Neural cell (in vitro differentiated cells): ENCODE results near the gene LARP6. TPM values are rescaled to one million over a fixed set of nuclear protein-coding genes. Genes with fewer than 3 reads are reported as not detected.

ENCODE experiments used
- H2AFZ ChIP-seq: fragments of 200-600, 300-800 bp; sonication (generic), shearing (Covaris generic); 2 replicates; pipeline ENCODE4 v1.6.0; 2014; ENCODE audit warnings: low read depth, mild to moderate bottlenecking, antibody characterized with exemption, low read length, moderate library complexity
- H3F3A ChIP-seq: fragments of 200-600 bp; shearing (Covaris generic); 2 replicates; pipeline ENCODE4 v1.6.1; 2016; ENCODE audit warnings: mild to moderate bottlenecking, moderate library complexity, mixed read lengths, antibody characterized with exemption, low read length; ENCODE audit not compliant: insufficient read depth, poor library complexity, severe bottlenecking
- H3K27ac ChIP-seq: fragments of 200-600, 300-800 bp; sonication (generic), shearing (Covaris generic); 2 replicates; pipeline ENCODE4 v1.5.1; 2014; ENCODE audit warnings: mild to moderate bottlenecking, low read length, moderate library complexity
- H3K27me3 ChIP-seq: fragments of 300-800, 200-600 bp; sonication (generic), shearing (Covaris generic); 2 replicates; pipeline ENCODE4 v1.6.0; 2014; ENCODE audit warnings: mild to moderate bottlenecking, low read depth, low read length, moderate library complexity; ENCODE audit not compliant: insufficient read depth
- H3K36me3 ChIP-seq: fragments of 300-800, 200-600 bp; sonication (generic), shearing (Covaris generic); 2 replicates; pipeline ENCODE4 v1.5.1; 2014; ENCODE audit warnings: mild to moderate bottlenecking, antibody characterized with exemption, low read length, moderate library complexity; ENCODE audit not compliant: insufficient read depth
- H3K4me2 ChIP-seq: fragments of 300-800, 200-600 bp; sonication (generic), shearing (Covaris generic); 2 replicates; pipeline ENCODE4 v1.6.0; 2014; ENCODE audit warnings: mild to moderate bottlenecking, low read length
- H3K4me3 ChIP-seq: fragments of 300-800, 200-600 bp; sonication (generic), shearing (Covaris generic); 2 replicates; pipeline ENCODE4 v1.5.1; 2014; ENCODE audit warnings: mild to moderate bottlenecking, low read length, moderate library complexity
- H3K79me2 ChIP-seq: fragments of 200-600 bp; shearing (Covaris generic); replicated peaks from 2 replicates; pipeline ENCODE4 v1.6.0; 2014; ENCODE audit warnings: mild to moderate bottlenecking, low read length, moderate library complexity; ENCODE audit not compliant: insufficient read depth
- H3K9ac ChIP-seq: fragments of 300-800, 200-600 bp; sonication (generic), shearing (Covaris generic); 2 replicates; pipeline ENCODE4 v1.6.1; 2016; ENCODE audit warnings: mild to moderate bottlenecking, low read length, mixed read lengths
- H3K9me2 ChIP-seq: fragments of 200-600 bp; shearing (Covaris generic); 2 replicates; pipeline ENCODE4 v1.6.1; 2016; ENCODE audit warnings: mild to moderate bottlenecking, low read length, mixed read lengths; ENCODE audit not compliant: insufficient read depth
- H3K9me3 ChIP-seq: fragments of 200-600, 300-800 bp; sonication (generic), shearing (Covaris generic); 2 replicates; pipeline ENCODE4 v1.6.1; 2016; ENCODE audit warnings: mild to moderate bottlenecking, mixed run types, low read length, moderate library complexity, mixed read lengths
- H4K20me1 ChIP-seq: fragments of 200-600 bp; shearing (Covaris generic); 2 replicates; pipeline ENCODE4 v1.6.1; 2016; ENCODE audit warnings: mild to moderate bottlenecking, mixed run types; ENCODE audit not compliant: insufficient read depth
- EP300 ChIP-seq: fragments of 450-650 bp; conservative IDR thresholded peaks from 2 replicates; pipeline ENCODE4 v1.6.1; 2014; ENCODE audit warnings: antibody characterized with exemption, mild to moderate bottlenecking, moderate library complexity; ENCODE audit not compliant: poor library complexity, severe bottlenecking
- EZH2 ChIP-seq: fragments of 200-600, 300-800 bp; shearing (Covaris generic), sonication (generic); IDR thresholded peaks from 2 replicates; pipeline ENCODE4 v1.6.1; 2014; ENCODE audit warnings: antibody characterized with exemption, low read length, borderline replicate concordance, mild to moderate bottlenecking; ENCODE audit not compliant: insufficient read depth, poor library complexity, severe bottlenecking
- MXI1 ChIP-seq: fragments of 450-650 bp; conservative IDR thresholded peaks from 2 replicates; pipeline ENCODE4 v1.6.1; 2014; ENCODE audit warnings: antibody characterized with exemption, mild to moderate bottlenecking; ENCODE audit not compliant: poor library complexity, severe bottlenecking
- POLR2AphosphoS5 ChIP-seq: IDR thresholded peaks from 2 replicates; pipeline ENCODE4 v1.6.1; 2012
- RAD21 ChIP-seq: fragments of 450-650 bp; conservative IDR thresholded peaks from 2 replicates; pipeline ENCODE4 v1.6.1; 2014; ENCODE audit warnings: antibody characterized with exemption, mild to moderate bottlenecking, moderate library complexity
- SMC3 ChIP-seq: fragments of 450-650 bp; conservative IDR thresholded peaks from 2 replicates; pipeline ENCODE4 v1.6.1; 2014; ENCODE audit warnings: antibody characterized with exemption, mild to moderate bottlenecking, moderate library complexity; ENCODE audit not compliant: poor library complexity
- TAF1 ChIP-seq: IDR thresholded peaks from 2 replicates; pipeline ENCODE4 v1.6.1; 2012; ENCODE audit warnings: low read depth
- polyA plus RNA-seq: library from polyadenylated mRNA; depleted of rRNA; stranded (reverse); fragments of >200 nt; gene quantifications from 2 replicates; pipeline ENCODE4 v1.2.3, GENCODE V29; 2014
- TF ChIP-seq, protein P1 (sequence below): IDR thresholded peaks from 2 replicates; pipeline ENCODE4 v1.6.1; 2012; ENCODE audit warnings: borderline replicate concordance
- TF ChIP-seq, protein P2 (sequence below): fragments of 450-650 bp; IDR thresholded peaks from 2 replicates; pipeline ENCODE4 v1.5.1; 2014; ENCODE audit warnings: antibody characterized with exemption, mild to moderate bottlenecking, moderate library complexity; ENCODE audit not compliant: poor library complexity, severe bottlenecking

Gene LARP6
- polyA plus RNA-seq, 1 donor from 2014 or later: 20.4 TPM

DNA sequence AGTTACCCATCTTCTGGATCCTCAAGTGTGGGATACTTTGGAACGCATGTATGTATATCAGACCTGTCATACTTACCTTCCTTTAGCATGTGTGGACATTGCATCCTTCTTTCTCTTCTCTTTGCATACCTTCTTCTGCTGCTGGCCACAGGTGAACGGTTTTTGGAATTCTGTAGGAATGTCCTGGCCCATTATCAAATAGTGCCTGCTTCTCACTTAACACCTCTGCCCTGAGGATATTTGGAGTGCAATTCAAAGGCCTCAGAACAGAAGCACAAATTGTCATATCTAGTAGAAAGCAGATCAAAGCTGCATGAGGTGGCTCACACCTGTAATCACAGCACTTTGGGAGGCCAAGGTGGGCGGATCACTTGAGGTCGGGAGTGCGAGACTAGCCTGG, 56.5 kb downstream of the LARP6 start:
- Histone ChIP-seq H3K27ac (no peak overlapping the region), H3K9me3 (no peaks in the 10 kb centered on the region), H3K9me2 (no peaks in the 10 kb centered on the region), H3K27me3 (no peaks in the 10 kb centered on the region), H3K4me2 (no peak overlapping the region), H3K9ac (no peak overlapping the region), H2AFZ (no peak overlapping the region), H4K20me1 (no peaks in the 10 kb centered on the region), H3K36me3 (no peaks in the 10 kb centered on the region), H3K4me3 (no peak overlapping the region), H3K79me2 (no peaks in the 10 kb centered on the region), H3F3A (no peaks in the 10 kb centered on the region)
- TF ChIP-seq, protein P1, sequence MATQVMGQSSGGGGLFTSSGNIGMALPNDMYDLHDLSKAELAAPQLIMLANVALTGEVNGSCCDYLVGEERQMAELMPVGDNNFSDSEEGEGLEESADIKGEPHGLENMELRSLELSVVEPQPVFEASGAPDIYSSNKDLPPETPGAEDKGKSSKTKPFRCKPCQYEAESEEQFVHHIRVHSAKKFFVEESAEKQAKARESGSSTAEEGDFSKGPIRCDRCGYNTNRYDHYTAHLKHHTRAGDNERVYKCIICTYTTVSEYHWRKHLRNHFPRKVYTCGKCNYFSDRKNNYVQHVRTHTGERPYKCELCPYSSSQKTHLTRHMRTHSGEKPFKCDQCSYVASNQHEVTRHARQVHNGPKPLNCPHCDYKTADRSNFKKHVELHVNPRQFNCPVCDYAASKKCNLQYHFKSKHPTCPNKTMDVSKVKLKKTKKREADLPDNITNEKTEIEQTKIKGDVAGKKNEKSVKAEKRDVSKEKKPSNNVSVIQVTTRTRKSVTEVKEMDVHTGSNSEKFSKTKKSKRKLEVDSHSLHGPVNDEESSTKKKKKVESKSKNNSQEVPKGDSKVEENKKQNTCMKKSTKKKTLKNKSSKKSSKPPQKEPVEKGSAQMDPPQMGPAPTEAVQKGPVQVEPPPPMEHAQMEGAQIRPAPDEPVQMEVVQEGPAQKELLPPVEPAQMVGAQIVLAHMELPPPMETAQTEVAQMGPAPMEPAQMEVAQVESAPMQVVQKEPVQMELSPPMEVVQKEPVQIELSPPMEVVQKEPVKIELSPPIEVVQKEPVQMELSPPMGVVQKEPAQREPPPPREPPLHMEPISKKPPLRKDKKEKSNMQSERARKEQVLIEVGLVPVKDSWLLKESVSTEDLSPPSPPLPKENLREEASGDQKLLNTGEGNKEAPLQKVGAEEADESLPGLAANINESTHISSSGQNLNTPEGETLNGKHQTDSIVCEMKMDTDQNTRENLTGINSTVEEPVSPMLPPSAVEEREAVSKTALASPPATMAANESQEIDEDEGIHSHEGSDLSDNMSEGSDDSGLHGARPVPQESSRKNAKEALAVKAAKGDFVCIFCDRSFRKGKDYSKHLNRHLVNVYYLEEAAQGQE: no peak
- TF ChIP-seq RAD21: no peak
- no peak for TF ChIP-seq POLR2AphosphoS5
- no peak for TF ChIP-seq EP300
- no peak for TF ChIP-seq EZH2
- no peak for TF ChIP-seq TAF1
- no peak for TF ChIP-seq SMC3
- TF ChIP-seq MXI1: no peak
- TF ChIP-seq, protein P2, sequence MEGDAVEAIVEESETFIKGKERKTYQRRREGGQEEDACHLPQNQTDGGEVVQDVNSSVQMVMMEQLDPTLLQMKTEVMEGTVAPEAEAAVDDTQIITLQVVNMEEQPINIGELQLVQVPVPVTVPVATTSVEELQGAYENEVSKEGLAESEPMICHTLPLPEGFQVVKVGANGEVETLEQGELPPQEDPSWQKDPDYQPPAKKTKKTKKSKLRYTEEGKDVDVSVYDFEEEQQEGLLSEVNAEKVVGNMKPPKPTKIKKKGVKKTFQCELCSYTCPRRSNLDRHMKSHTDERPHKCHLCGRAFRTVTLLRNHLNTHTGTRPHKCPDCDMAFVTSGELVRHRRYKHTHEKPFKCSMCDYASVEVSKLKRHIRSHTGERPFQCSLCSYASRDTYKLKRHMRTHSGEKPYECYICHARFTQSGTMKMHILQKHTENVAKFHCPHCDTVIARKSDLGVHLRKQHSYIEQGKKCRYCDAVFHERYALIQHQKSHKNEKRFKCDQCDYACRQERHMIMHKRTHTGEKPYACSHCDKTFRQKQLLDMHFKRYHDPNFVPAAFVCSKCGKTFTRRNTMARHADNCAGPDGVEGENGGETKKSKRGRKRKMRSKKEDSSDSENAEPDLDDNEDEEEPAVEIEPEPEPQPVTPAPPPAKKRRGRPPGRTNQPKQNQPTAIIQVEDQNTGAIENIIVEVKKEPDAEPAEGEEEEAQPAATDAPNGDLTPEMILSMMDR: no peak

DNA sequence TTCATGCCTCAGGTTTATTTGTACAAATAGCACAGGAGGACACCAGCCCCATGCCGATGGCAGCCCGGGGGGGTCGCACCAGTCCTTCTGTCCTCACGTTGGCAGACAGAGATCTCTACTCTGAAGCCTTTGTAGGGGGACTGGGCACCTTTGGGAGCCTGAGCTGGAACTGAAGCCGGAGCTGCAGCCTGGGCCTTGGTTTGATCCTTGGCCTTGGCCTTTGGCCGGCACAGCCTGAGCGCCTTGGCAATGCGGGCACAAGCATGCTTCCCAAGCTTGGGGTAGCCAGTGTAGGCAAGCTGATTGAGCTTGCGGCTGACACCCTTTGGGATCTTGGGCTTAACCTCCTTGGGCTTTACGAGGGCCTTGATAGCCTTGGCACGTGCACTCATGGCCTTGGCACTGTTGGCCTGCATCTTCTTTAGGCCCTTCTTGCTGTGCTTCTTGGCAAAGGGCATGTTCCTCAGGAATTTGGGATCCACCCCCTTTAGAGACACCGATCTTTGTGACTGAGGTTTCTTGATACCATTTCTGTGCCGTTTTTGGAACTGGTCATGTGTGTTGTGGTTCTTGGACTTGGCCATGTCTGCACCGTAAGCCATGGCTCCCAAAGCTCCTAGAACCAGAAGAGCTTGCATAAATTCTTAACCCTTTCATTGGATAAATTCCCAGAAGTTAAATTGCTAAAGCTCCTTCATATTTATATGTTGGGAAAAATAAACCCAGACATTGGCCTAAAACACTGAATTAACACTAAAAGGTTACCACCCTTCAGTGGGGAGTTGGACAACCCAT, 57.2 kb downstream of the LARP6 start:
- Histone ChIP-seq H3K9me3 (no peaks in the 10 kb centered on the region), H3K9ac (no peak overlapping the region), H4K20me1 (no peaks in the 10 kb centered on the region), H3K9me2 (no peaks in the 10 kb centered on the region), H3K4me2 (no peak overlapping the region), H3K79me2 (no peaks in the 10 kb centered on the region), H3K4me3 (no peak overlapping the region), H3K27me3 (no peaks in the 10 kb centered on the region), H3K27ac (no peak overlapping the region), H2AFZ (no peak overlapping the region), H3F3A (no peaks in the 10 kb centered on the region), H3K36me3 (no peaks in the 10 kb centered on the region)
- TF ChIP-seq SMC3 (no peak), TAF1 (no peak), POLR2AphosphoS5 (no peak), EP300 (no peak), MXI1 (no peak), EZH2 (no peak)
- TF ChIP-seq, protein P2: no peak
- TF ChIP-seq, protein P1: no peak
